Measurements from ENCODE around the gene ADAMTS10. TPM values are rescaled to one million over a fixed set of nuclear protein-coding genes. Genes with fewer than 3 reads are reported as not detected.

The ADAMTS10 gene
- total and polyA plus RNA-seq, 10 donors = 7.8 to 33.8 (median 18.0) TPM

DNA sequence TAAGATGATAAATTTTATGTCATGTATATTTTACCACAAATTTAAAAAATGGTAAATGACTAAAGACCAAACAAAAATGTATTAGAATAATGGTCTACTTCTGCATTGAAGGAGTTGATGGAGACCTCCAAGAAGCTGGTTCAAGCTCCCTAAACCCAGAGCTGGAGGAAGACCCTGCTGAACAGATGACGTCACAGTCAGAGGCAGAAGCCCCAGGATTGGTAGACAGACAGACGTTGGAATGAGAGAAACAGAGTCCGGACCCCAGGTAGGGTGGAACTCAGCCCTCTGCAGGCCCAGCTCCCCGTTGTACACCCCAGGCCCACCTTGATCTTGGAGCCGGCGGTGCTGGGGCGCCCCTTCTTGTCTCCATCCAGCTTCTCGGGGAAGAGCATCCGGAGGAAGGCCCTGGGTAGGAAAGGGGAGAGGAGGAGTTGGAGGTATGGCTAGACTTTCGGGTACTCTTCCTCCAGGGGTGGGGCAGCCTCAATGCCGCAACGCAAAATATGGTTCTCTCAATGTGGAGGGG lies 70.8 kb downstream of the ADAMTS10 start:
- intact Hi-C loops (cut with DNase I; ENCODE audit: low total_unique reads) = no loop called here
- H3K4me3 ChIP-seq = no peak overlapping the region
- no peaks in the 10 kb centered on the region for H3K27me3 ChIP-seq (replicated peaks in 1 of 7)
- no peaks in the 10 kb centered on the region for H3K9me3 ChIP-seq
- 92 to 96% (median 93%) methylated on average over 12 of the region's 12 CpGs for WGBS, 5 donors
- H3K36me3 ChIP-seq = peaks cover 0 to 97% (median 61%) of the 10 kb centered on the region in 6 donors
- peak overlapping the region in 2 of 8 donors; percentile 64 to 75 for H3K27ac ChIP-seq
- DNase-seq = no peak
- H3K4me1 ChIP-seq = peaks cover 0 to 7% (median 3%) of the 10 kb centered on the region in 6 donors
- peak in 2 of 3 donors; percentile 17 to 65 for TF ChIP-seq POLR2AphosphoS5 (IDR thresholded peaks at IDR 0.05)
- no peak for TF ChIP-seq CTCF (IDR thresholded peaks at IDR 0.05 in 8 of 11, conservative IDR thresholded peaks at IDR 0.05 in 3 of 11)
- TF ChIP-seq POLR2A (IDR thresholded peaks at IDR 0.05) = no peak

DNA sequence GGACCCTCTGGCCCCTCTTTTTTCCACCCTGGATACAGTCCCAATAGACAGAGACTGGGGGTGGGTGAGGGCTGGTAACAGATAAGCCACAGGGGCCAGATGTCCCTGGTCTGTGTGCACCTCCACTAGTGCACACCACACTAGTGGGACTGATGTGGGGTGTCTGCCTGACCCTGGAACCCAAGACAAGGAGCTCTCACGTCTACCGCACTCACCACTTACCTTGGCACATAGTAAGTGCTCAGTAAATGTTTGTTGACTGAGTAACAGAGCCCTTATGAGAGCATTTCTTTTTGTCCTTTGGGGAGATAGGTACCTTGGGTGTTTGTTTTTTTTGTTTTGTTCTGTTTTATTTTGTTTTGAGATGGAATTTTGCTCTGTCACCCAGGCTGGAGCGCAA lies 73.4 kb downstream of the ADAMTS10 start:
- 89 to 97% (median 93%) methylated on average over 3 of the region's 3 CpGs for WGBS, 5 donors
- no peak for TF ChIP-seq CTCF (IDR thresholded peaks at IDR 0.05 in 8 of 11, conservative IDR thresholded peaks at IDR 0.05 in 3 of 11)
- TF ChIP-seq POLR2AphosphoS5 (IDR thresholded peaks at IDR 0.05) = no peak
- no peak for TF ChIP-seq POLR2A (IDR thresholded peaks at IDR 0.05)
- Histone ChIP-seq H3K4me1 (peaks cover 0 to 7% (median 3%) of the 10 kb centered on the region in 6 donors), H3K27ac (no peak overlapping the region), H3K27me3 (replicated peaks in 1 of 7) (no peaks in the 10 kb centered on the region), H3K9me3 (no peaks in the 10 kb centered on the region), H3K4me3 (no peak overlapping the region), H3K36me3 (peaks cover 0 to 99% (median 65%) of the 10 kb centered on the region in 6 donors)
- DNase-seq = no peak
- intact Hi-C loops (cut with DNase I; ENCODE audit: low total_unique reads) = no loop called here

DNA sequence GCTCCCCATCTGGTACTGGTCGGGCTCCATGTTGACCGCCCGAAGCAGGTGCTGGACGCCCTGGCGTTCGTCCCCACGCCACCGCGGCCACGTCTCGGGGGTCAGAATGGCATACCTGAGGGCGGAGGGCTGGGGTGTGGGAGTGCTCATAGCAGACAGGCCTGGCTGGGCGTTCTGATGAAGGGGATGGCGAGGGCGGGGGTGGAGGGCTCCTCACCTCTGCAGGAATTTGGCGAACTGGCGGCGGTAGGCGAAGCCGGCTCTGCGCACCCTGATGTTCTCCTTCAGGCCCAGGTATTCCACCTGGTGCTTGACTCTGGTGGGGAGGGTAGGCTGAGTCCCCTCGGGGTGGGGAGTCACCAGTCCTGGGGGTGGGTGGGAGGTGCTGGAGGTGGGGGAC lies 74.2 kb downstream of the ADAMTS10 start:
- Histone ChIP-seq H3K36me3 (peaks cover 0 to 99% (median 69%) of the 10 kb centered on the region in 6 donors), H3K4me1 (peaks cover 0 to 7% (median 3%) of the 10 kb centered on the region in 6 donors), H3K9me3 (no peaks in the 10 kb centered on the region), H3K27ac (no peak overlapping the region), H3K4me3 (no peak overlapping the region), H3K27me3 (replicated peaks in 1 of 7) (no peaks in the 10 kb centered on the region)
- intact Hi-C loops (cut with DNase I; ENCODE audit: low total_unique reads) = no loop called here
- DNase-seq = no peak
- WGBS, 5 donors = 86 to 95% (median 89%) methylated on average over 18 to 22 of the region's 22 CpGs
- no peak for TF ChIP-seq POLR2A (IDR thresholded peaks at IDR 0.05)
- no peak for TF ChIP-seq CTCF (IDR thresholded peaks at IDR 0.05 in 8 of 11, conservative IDR thresholded peaks at IDR 0.05 in 3 of 11)
- peak in 1 of 3 donors; percentile 69 for TF ChIP-seq POLR2AphosphoS5 (IDR thresholded peaks at IDR 0.05)

GRCh38 chr19:8532225-8532624 lies 78.3 kb downstream of the ADAMTS10 start:
- H3K27me3 ChIP-seq (replicated peaks in 1 of 7) = no peaks in the 10 kb centered on the region
- intact Hi-C loops (cut with DNase I; ENCODE audit: low total_unique reads) = no loop called here
- 76 to 95% (median 87%) methylated on average over 2 of the region's 2 CpGs for WGBS, 5 donors
- TF ChIP-seq POLR2AphosphoS5 (IDR thresholded peaks at IDR 0.05) (no peak), POLR2A (IDR thresholded peaks at IDR 0.05) (no peak), CTCF (IDR thresholded peaks at IDR 0.05 in 8 of 11, conservative IDR thresholded peaks at IDR 0.05 in 3 of 11) (no peak)
- H3K9me3 ChIP-seq = no peaks in the 10 kb centered on the region
- H3K36me3 ChIP-seq = peaks cover 0 to 100% (median 81%) of the 10 kb centered on the region in 6 donors
- H3K27ac ChIP-seq = no peak overlapping the region
- no peak for DNase-seq
- no peak overlapping the region for H3K4me3 ChIP-seq
- H3K4me1 ChIP-seq = peaks cover 0 to 2% (median 0%) of the 10 kb centered on the region in 6 donors

Measured in spleen (tissue), 11 donors.